ENCODE results near the gene KTN1.
A peak's percentile ranks its signal among the peaks of the same experiment; 100 is the strongest.

KTN1 gene

GRCh38 chr14:55711175-55711811 is 131.3 kb downstream of the KTN1 start:
- H3K36me3 ChIP-seq (replicated peaks) = no peaks in the 10 kb centered on the region
- H3K27me3 ChIP-seq (replicated peaks) = no peaks in the 10 kb centered on the region
- H3K4me3 ChIP-seq (ENCODE audit: low read depth, low read length) = no peak overlapping the region
- no peak for TF ChIP-seq CTCF (IDR thresholded peaks at IDR 0.05; ENCODE audit: low read depth, low read length, missing control alignments)
- DNase-seq = peak; percentile 68
- in situ Hi-C loops (cut with HindIII; ENCODE audit: low pct_ligation_motif_present, low sequenced_read_pairs) = no loop called here
- no peak overlapping the region for H3K27ac ChIP-seq

GRCh38 chr14:55712491-55712890 is 132.5 kb downstream of the KTN1 start:
- in situ Hi-C loops (cut with HindIII; ENCODE audit: low pct_ligation_motif_present, low sequenced_read_pairs) = no loop called here
- H3K27ac ChIP-seq = no peak overlapping the region
- no peaks in the 10 kb centered on the region for H3K36me3 ChIP-seq (replicated peaks)
- DNase-seq = no peak
- TF ChIP-seq CTCF (IDR thresholded peaks at IDR 0.05; ENCODE audit: low read depth, low read length, missing control alignments) = no peak
- no peak overlapping the region for H3K4me3 ChIP-seq (ENCODE audit: low read depth, low read length)
- no peaks in the 10 kb centered on the region for H3K27me3 ChIP-seq (replicated peaks)

DNA sequence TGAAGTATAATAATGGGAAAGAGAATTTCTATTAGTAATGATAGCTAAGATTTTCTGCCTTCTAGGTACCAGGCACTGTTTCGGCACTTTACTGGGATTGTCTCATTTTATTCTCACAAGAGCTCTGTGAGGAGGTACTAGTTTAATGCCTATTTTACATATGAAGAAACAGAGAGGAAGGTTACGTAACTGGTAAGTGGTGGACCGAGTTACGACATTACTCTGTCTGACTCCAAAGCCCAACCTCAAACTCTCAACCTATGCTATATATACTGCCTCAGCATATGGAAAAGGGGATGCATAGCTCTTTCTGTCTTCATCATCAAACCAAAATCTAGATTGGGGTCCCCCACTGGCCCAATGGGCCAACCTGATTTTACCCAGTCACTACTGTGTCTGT is 133.5 kb downstream of the KTN1 start:
- Histone ChIP-seq H3K36me3 (replicated peaks) (no peaks in the 10 kb centered on the region), H3K27me3 (replicated peaks) (no peaks in the 10 kb centered on the region), H3K4me3 (ENCODE audit: low read depth, low read length) (no peak overlapping the region), H3K27ac (no peak overlapping the region)
- no peak for DNase-seq
- no peak for TF ChIP-seq CTCF (IDR thresholded peaks at IDR 0.05; ENCODE audit: low read depth, low read length, missing control alignments)
- in situ Hi-C loops (cut with HindIII; ENCODE audit: low pct_ligation_motif_present, low sequenced_read_pairs) = no loop called here

- TF ChIP-seq CTCF (IDR thresholded peaks at IDR 0.05; ENCODE audit: low read depth, low read length, missing control alignments) = no peak
- Histone ChIP-seq H3K27me3 (replicated peaks) (no peaks in the 10 kb centered on the region), H3K27ac (peak overlapping the region; percentile 75), H3K4me3 (ENCODE audit: low read depth, low read length) (no peak overlapping the region), H3K36me3 (replicated peaks) (no peaks in the 10 kb centered on the region)
- in situ Hi-C loops (cut with HindIII; ENCODE audit: low pct_ligation_motif_present, low sequenced_read_pairs) = no loop called here
- DNase-seq = peak; percentile 99
Observed at GRCh38 chr14:55715889-55716288, 135.9 kb downstream of the KTN1 start.

DNA sequence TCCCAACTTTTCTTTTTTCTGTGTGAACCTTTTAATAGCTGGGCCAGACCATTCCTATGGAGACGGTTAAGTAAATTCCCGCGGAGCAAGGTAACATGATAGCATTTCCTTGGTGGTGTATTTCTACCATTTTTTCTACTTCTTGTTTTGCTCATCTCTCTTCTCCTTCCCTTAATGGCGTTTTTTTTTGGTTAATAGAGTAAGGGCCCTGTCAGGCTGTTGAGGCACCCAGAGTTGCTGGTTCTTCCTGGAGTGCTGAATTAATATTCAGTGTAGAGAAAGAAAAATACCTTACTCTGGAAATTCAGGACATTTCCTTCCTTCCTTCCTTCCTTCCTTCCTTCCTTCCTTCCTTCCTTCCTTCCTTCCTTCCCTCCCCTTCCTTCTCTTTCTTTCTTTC is 137.6 kb downstream of the KTN1 start:
- TF ChIP-seq CTCF (IDR thresholded peaks at IDR 0.05; ENCODE audit: low read depth, low read length, missing control alignments) = no peak
- in situ Hi-C loops (cut with HindIII; ENCODE audit: low pct_ligation_motif_present, low sequenced_read_pairs) = no loop called here
- no peak overlapping the region for H3K27ac ChIP-seq
- H3K4me3 ChIP-seq (ENCODE audit: low read depth, low read length) = no peak overlapping the region
- no peak for DNase-seq
- H3K36me3 ChIP-seq (replicated peaks) = no peaks in the 10 kb centered on the region
- H3K27me3 ChIP-seq (replicated peaks) = no peaks in the 10 kb centered on the region

- Histone ChIP-seq H3K4me3 (ENCODE audit: low read depth, low read length) (no peak overlapping the region), H3K36me3 (replicated peaks) (no peaks in the 10 kb centered on the region), H3K27ac (no peak overlapping the region), H3K27me3 (replicated peaks) (no peaks in the 10 kb centered on the region)
- in situ Hi-C loops (cut with HindIII; ENCODE audit: low pct_ligation_motif_present, low sequenced_read_pairs) = no loop called here
- TF ChIP-seq CTCF (IDR thresholded peaks at IDR 0.05; ENCODE audit: low read depth, low read length, missing control alignments) = no peak
- no peak for DNase-seq
Observed at GRCh38 chr14:55718551-55718950, 138.5 kb downstream of the KTN1 start.

Data from brain microvascular endothelial cell (primary cell).